CD14-positive monocyte (primary cell): ENCODE data around the gene MLIP. TPM values are rescaled to one million over a fixed set of nuclear protein-coding genes. Genes with fewer than 3 reads are reported as not detected.

ENCODE experiments used
- DNase-seq, 3 donors: peaks; one replicate each; pipeline ENCODE4 v3.0.0-alpha.2; 2011 to 2022
- H2AFZ ChIP-seq: 2 replicates; pipeline ENCODE4 v1.6.0; 2012; ENCODE audit warnings: mild to moderate bottlenecking, low read depth, low read length, inconsistent platforms; ENCODE audit not compliant: insufficient read depth, poor library complexity, severe bottlenecking
- H3K27ac ChIP-seq, 2 donors: 1 replicate in 1 of 2; 2 replicates in 1 of 2; pipeline ENCODE4 v1.5.1; 2012 to 2013; ENCODE audit warnings: low read length in 2 of 2, control low read depth in 1 of 2, inconsistent platforms in 1 of 2, low read depth in 1 of 2, mild to moderate bottlenecking in 1 of 2
- H3K27me3 ChIP-seq, 2 donors: one replicate each; pipeline versions ENCODE4 v1.6.0 to v1.6.1; 2011 to 2013; ENCODE audit warnings: low read length in 2 of 2; ENCODE audit not compliant: control insufficient read depth in 2 of 2, insufficient read depth in 2 of 2
- H3K36me3 ChIP-seq, 2 donors: replicated peaks in 1 of 2; 1 replicate in 1 of 2; 2 replicates in 1 of 2; pipeline versions ENCODE4 v1.5.1 to v1.6.1; 2012 to 2013; ENCODE audit warnings: low read length in 2 of 2, control low read depth in 1 of 2, inconsistent platforms in 1 of 2, mild to moderate bottlenecking in 1 of 2; ENCODE audit not compliant: insufficient read depth in 2 of 2, control insufficient read depth in 1 of 2
- H3K4me1 ChIP-seq, 2 donors: 1 replicate in 1 of 2; 2 replicates in 1 of 2; pipeline versions ENCODE4 v1.5.1 to v1.6.1; 2012 to 2013; ENCODE audit warnings: low read length in 2 of 2, control low read depth in 1 of 2, inconsistent platforms in 1 of 2, mild to moderate bottlenecking in 1 of 2, moderate library complexity in 1 of 2; ENCODE audit not compliant: insufficient read depth in 2 of 2, control insufficient read depth in 1 of 2
- H3K4me2 ChIP-seq: replicated peaks from 2 replicates; pipeline ENCODE3; 2012; ENCODE audit warnings: low read length, moderate library complexity, mild to moderate bottlenecking; ENCODE audit not compliant: poor library complexity, severe bottlenecking; ENCODE audit errors: extremely low read depth
- H3K4me3 ChIP-seq, 3 experiments: fragments of 200-600 bp in 1 of 3; sonication (generic) in 1 of 3; replicated peaks in 1 of 3; 1 replicate in 2 of 3; 2 replicates in 1 of 3; pipeline ENCODE4 v1.5.1; 2011 to 2013; ENCODE audit warnings: low read length in 3 of 3, mild to moderate bottlenecking in 3 of 3, control low read depth in 2 of 3, low read depth in 2 of 3, inconsistent platforms in 1 of 3, moderate library complexity in 1 of 3
- H3K79me2 ChIP-seq: 2 replicates; pipeline ENCODE4 v1.6.0; 2012; ENCODE audit warnings: mild to moderate bottlenecking, control low read depth, inconsistent platforms, low read length, moderate library complexity; ENCODE audit not compliant: insufficient read depth
- H3K9ac ChIP-seq: 2 replicates; pipeline ENCODE4 v1.6.0; 2017; ENCODE audit warnings: low read length, mild to moderate bottlenecking; ENCODE audit not compliant: insufficient read depth, poor library complexity, severe bottlenecking
- H3K9me3 ChIP-seq, 2 donors: replicated peaks in 1 of 2; 1 replicate in 1 of 2; 2 replicates in 1 of 2; pipeline versions ENCODE4 v1.5.1 to v1.6.1; 2012 to 2013; ENCODE audit warnings: low read length in 2 of 2, control low read depth in 1 of 2; ENCODE audit not compliant: control insufficient read depth in 1 of 2, insufficient read depth in 1 of 2
- H4K20me1 ChIP-seq: 2 replicates; pipeline ENCODE4 v1.6.0; 2012; ENCODE audit warnings: mild to moderate bottlenecking, low read length, control low read depth, moderate library complexity; ENCODE audit not compliant: insufficient read depth
- H3K27ac Mint-ChIP-seq, 7 donors: one replicate each; pipeline ENCODE4 v1.8.0; 2020; ENCODE audit warnings: mild to moderate bottlenecking in 7 of 7, mixed read lengths in 7 of 7, moderate library complexity in 6 of 7, inconsistent platforms in 2 of 7
- H3K27me3 Mint-ChIP-seq, 3 donors: one replicate each; pipeline ENCODE4 v1.8.0; 2021 to 2022; ENCODE audit warnings: low read depth in 3 of 3, mild to moderate bottlenecking in 3 of 3, mixed read lengths in 3 of 3, moderate library complexity in 3 of 3, inconsistent platforms in 1 of 3
- H3K36me3 Mint-ChIP-seq, 2 donors: one replicate each; pipeline ENCODE4 v1.8.0; 2020; ENCODE audit warnings: mixed read lengths in 2 of 2, inconsistent platforms in 1 of 2, mild to moderate bottlenecking in 1 of 2
- H3K4me1 Mint-ChIP-seq: one replicate; pipeline ENCODE4 v1.8.0; 2020; ENCODE audit warnings: mild to moderate bottlenecking, mixed read lengths
- H3K4me3 Mint-ChIP-seq, 2 donors: one replicate each; pipeline ENCODE4 v1.8.0; 2020; ENCODE audit warnings: mild to moderate bottlenecking in 2 of 2, mixed read lengths in 2 of 2, moderate library complexity in 1 of 2
- H3K9me3 Mint-ChIP-seq, 7 donors: one replicate each; pipeline ENCODE4 v1.8.0; 2020 to 2022; ENCODE audit warnings: mixed read lengths in 7 of 7, mild to moderate bottlenecking in 6 of 7, moderate library complexity in 6 of 7, inconsistent platforms in 2 of 7
- WGBS: methylation state at CpG from one replicate; pipeline ENCODE4 v1.1.5; 2013; ENCODE audit warnings: missing lambda C conversion rate; ENCODE audit not compliant: insufficient coverage; 5-methylcytosine and 5-hydroxymethylcytosine counted together
- intact Hi-C, 2 donors: fragments of 100-400 bp; cut with micrococcal nuclease; formaldehyde crosslinking; loops; one replicate each; pipeline versions ENCODE4 v1.15.0 to v1.15.1; 2023
- polyA plus RNA-seq, 3 donors: library from polyadenylated mRNA; depleted of rRNA in 1 of 3; unstranded in 2 of 3; stranded (reverse) in 1 of 3; fragments of 300-500 nt in 2 of 3; fragments of >200 nt in 1 of 3; fragmentation: Illumina TruSeq in 2 of 3; gene quantifications; 1 replicate in 2 of 3; 2 replicates in 1 of 3; pipeline ENCODE4 v1.2.3, GENCODE V29; 2012 to 2021
- TF ChIP-seq, protein P1 (sequence below): fragments of 200-600 bp; IDR thresholded peaks from one replicate; pipeline ENCODE4 v1.8.0; 2022; ENCODE audit warnings: antibody characterized with exemption, mild to moderate bottlenecking

The MLIP gene
- polyA plus RNA-seq, 3 donors, result not detected

DNA sequence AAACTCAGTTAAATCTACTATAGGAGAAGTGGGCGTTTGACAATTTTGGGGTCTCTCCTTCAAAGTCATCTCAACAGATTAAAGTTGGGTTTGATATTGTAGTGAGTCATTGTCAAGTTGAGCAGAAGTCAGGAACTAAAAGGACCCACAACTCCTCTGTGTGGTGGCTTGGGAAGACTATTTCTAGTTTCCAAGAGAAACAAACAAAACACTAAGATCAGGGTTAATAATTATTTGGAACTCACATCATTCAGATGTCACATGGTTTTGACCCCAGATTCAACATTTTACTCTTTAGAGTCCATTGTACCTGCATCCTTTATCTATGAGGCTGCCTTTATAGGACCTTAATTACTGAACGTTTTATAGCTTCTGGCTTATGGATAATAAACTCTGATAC lies 151.7 kb downstream of the MLIP start:
- no CpG with 5 or more reads among the region's 2 CpGs for whole genome bisulfite sequencing
- no peak overlapping the region for H2AFZ ChIP-seq
- no peaks in the 10 kb centered on the region for H3K79me2 ChIP-seq
- peaks cover 0 to 2% of the 10 kb centered on the region in 2 donors for H3K27me3 ChIP-seq
- TF ChIP-seq, protein P1, sequence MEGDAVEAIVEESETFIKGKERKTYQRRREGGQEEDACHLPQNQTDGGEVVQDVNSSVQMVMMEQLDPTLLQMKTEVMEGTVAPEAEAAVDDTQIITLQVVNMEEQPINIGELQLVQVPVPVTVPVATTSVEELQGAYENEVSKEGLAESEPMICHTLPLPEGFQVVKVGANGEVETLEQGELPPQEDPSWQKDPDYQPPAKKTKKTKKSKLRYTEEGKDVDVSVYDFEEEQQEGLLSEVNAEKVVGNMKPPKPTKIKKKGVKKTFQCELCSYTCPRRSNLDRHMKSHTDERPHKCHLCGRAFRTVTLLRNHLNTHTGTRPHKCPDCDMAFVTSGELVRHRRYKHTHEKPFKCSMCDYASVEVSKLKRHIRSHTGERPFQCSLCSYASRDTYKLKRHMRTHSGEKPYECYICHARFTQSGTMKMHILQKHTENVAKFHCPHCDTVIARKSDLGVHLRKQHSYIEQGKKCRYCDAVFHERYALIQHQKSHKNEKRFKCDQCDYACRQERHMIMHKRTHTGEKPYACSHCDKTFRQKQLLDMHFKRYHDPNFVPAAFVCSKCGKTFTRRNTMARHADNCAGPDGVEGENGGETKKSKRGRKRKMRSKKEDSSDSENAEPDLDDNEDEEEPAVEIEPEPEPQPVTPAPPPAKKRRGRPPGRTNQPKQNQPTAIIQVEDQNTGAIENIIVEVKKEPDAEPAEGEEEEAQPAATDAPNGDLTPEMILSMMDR, result no peak
- Mint-ChIP-seq H3K9me3 (no peaks in the 10 kb centered on the region), H3K4me1 (no peaks in the 10 kb centered on the region), H3K36me3 (no peaks in the 10 kb centered on the region), H3K27ac (no peak overlapping the region), H3K27me3 (peaks cover 0 to 3% (median 0%) of the 10 kb centered on the region in 3 donors), H3K4me3 (no peak overlapping the region)
- no peaks in the 10 kb centered on the region for H3K4me1 ChIP-seq
- intact Hi-C loops, result no loop called here
- H3K4me3 ChIP-seq, result no peak overlapping the region
- H3K27ac ChIP-seq, result no peak overlapping the region
- no peaks in the 10 kb centered on the region for H3K36me3 ChIP-seq
- no peaks in the 10 kb centered on the region for H4K20me1 ChIP-seq
- no peak for DNase-seq
- H3K9ac ChIP-seq, result no peak overlapping the region
- no peak overlapping the region for H3K4me2 ChIP-seq
- H3K9me3 ChIP-seq, result no peaks in the 10 kb centered on the region

DNA sequence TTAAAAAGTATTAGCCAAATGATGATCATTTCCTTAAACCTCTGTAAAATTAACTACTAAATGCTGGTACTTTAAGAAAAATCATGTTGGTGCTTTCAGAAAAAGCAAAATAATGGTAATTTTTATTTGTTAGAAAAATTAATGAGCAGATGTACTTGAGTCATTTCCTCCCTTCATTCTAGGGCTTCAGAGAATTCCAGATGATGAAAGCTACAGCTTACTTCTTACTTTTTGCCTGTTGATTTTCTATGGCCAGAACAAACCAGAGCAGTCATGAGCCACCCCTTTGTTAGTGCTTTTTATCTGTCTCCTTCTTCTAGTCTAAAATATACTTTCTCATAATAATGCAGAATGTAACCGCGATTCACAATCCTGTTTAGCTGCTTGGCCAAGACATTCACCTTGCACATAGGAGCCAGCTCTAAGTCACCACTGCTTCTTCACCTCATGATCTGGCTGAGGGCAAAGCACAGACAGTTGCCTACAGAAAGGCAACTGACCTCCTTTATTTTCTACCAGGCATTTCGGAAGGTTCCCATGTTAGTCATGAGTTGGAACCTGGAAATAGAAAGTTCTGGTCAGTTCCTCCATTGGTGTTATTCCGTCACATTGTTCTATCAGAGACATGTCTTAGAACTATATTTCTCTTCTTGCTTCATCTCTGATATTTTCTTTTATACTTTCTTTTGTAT lies 153.5 kb downstream of the MLIP start:
- WGBS, result 100% methylated on average over 2 of the region's 4 CpGs

More for the DNA sequence above, 153.5 kb downstream of the MLIP start:
- Mint-ChIP-seq H3K36me3 (no peaks in the 10 kb centered on the region), H3K9me3 (no peaks in the 10 kb centered on the region), H3K27me3 (peaks cover 0 to 3% (median 0%) of the 10 kb centered on the region in 3 donors), H3K4me3 (no peak overlapping the region), H3K4me1 (no peaks in the 10 kb centered on the region), H3K27ac (no peak overlapping the region)
- no peaks in the 10 kb centered on the region for H3K4me1 ChIP-seq
- no peak overlapping the region for H3K27ac ChIP-seq
- no peaks in the 10 kb centered on the region for H4K20me1 ChIP-seq
- TF ChIP-seq, protein P1, result no peak
- H3K4me3 ChIP-seq, result no peak overlapping the region
- no peaks in the 10 kb centered on the region for H3K9me3 ChIP-seq
- H2AFZ ChIP-seq, result no peak overlapping the region
- H3K79me2 ChIP-seq, result no peaks in the 10 kb centered on the region
- intact Hi-C loops, result no loop called here
- H3K4me2 ChIP-seq, result no peak overlapping the region
- peaks cover 0 to 2% of the 10 kb centered on the region in 2 donors for H3K27me3 ChIP-seq
- H3K9ac ChIP-seq, result no peak overlapping the region
- DNase-seq, result no peak
- H3K36me3 ChIP-seq, result no peaks in the 10 kb centered on the region
